OCI-M1 (cell line): ENCODE measurements around the gene DPH2.
A peak's percentile ranks its signal among the peaks of the same experiment; 100 is the strongest.

Source experiments
- DNase-seq: peaks from one replicate; lab custom pipeline; 2025; lab: John Stamatoyannopoulos, UW

The DPH2 gene

GRCh38 chr1:43983253-43983899 lies 13.6 kb downstream of the DPH2 start:
- DNase-seq = no peak

- DNase-seq = no peak
Observed at GRCh38 chr1:43984855-43985254, 15.0 kb downstream of the DPH2 start.

- DNase-seq = no peak
Observed at GRCh38 chr1:43985984-43986595, 16.3 kb downstream of the DPH2 start.

- no peak for DNase-seq
Observed at GRCh38 chr1:43986712-43987111, 16.9 kb downstream of the DPH2 start.

GRCh38 chr1:43987159-43987902 lies 17.5 kb downstream of the DPH2 start:
- no peak for DNase-seq

GRCh38 chr1:43990271-43991199 lies 20.7 kb downstream of the DPH2 start:
- DNase-seq = no peak

GRCh38 chr1:43991200-43991475 lies 21.3 kb downstream of the DPH2 start:
- no peak for DNase-seq

- peak; percentile 83 for DNase-seq
Observed at GRCh38 chr1:43991476-43992231, 21.8 kb downstream of the DPH2 start, which contains the start of gene CCDC24. TSS of gene CCDC24 (plus strand) at chr1:43991599. CDS start at chr1:43991879, 280 bp downstream.

- DNase-seq = no peak
Observed at GRCh38 chr1:43992232-43992995, 22.6 kb downstream of the DPH2 start.

GRCh38 chr1:43993206-43993914 lies 23.6 kb downstream of the DPH2 start:
- no peak for DNase-seq

GRCh38 chr1:43994071-43994470 lies 24.3 kb downstream of the DPH2 start:
- no peak for DNase-seq

GRCh38 chr1:43994794-43995790 lies 25.3 kb downstream of the DPH2 start:
- DNase-seq = peak; percentile 75

- DNase-seq = no peak
Observed at GRCh38 chr1:43995984-43996732, 26.3 kb downstream of the DPH2 start.

GRCh38 chr1:43996733-43997115 lies 26.9 kb downstream of the DPH2 start:
- no peak for DNase-seq

- DNase-seq = no peak
Observed at GRCh38 chr1:43997295-43997999, 27.6 kb downstream of the DPH2 start.

GRCh38 chr1:43998000-43998378 lies 28.2 kb downstream of the DPH2 start:
- no peak for DNase-seq

- no peak for DNase-seq
Observed at GRCh38 chr1:43999455-43999854, 29.6 kb downstream of the DPH2 start.
